IPS-18c (cell line): ENCODE results near the gene ZNF761.
"Not testable (repeated sequence)": the region's sequence is repeated elsewhere in the genome, so short reads cannot be mapped to it uniquely, and the experiment has no call there.

ENCODE experiments used
- H3K4me3 ChIP-seq: 2 replicates; pipeline ENCODE4 v1.7.0; 2013; ENCODE audit warnings: low read depth, mild to moderate bottlenecking, low read length, moderate library complexity; ENCODE audit not compliant: insufficient read depth
- H3K9me3 ChIP-seq: one replicate; pipeline ENCODE4 v1.6.1; 2013; ENCODE audit warnings: mild to moderate bottlenecking, low read length, moderate library complexity; ENCODE audit not compliant: control insufficient read depth, insufficient read depth

Gene ZNF761

DNA sequence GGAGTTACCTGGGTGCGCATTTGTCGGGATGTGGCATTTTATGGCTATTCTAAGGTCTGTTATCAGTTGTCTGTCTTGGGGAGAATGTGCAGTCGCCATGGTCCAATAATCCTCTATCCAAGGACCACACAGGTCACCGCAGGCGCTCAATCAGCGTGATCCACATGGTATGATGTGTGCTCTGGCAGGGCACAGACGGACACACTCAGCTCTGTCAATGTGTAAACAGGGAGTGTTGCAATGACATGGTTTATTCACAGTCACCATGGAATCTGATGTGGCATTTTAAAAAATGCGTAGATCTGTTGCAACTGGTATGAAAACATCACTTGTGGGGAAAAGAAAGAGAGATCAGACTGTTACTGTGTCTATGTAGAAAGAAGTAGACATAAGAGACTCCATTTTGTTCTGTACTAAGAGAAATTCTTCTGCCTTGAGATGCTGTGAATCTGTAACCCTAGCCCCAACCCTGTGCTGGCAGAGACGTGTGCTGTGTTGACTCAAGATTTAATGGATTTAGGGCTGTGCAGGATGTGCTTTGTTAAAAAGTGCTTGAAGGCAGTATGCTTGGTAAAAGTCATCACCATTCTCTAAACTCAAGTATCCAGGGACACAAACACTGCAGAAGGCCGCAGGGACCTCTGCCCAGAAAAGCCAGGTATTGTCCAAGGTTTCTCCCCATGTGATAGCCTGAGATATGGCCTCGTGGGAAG is 65.7 kb downstream of the ZNF761 start:
- H3K9me3 ChIP-seq, H3K4me3 ChIP-seq: not testable (repeated sequence)

DNA sequence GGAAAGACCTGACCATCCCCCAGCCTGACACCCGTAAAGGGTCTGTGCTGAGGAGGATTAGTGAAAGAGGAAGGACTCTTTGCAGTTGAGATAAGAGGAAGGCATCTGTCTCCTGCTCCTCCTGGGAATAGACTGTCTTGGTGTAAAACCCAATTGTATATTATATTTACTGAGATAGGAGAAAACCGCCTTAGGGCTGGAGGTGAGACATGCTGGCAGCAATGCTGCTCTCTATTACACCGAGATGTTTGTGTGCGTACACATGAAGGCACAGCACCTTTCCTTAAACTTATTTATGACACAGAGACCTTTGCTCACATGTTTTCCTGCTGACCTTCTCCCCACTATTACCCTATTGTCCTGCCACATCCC is 66.2 kb downstream of the ZNF761 start:
- not testable (repeated sequence) for H3K9me3 ChIP-seq, H3K4me3 ChIP-seq

DNA sequence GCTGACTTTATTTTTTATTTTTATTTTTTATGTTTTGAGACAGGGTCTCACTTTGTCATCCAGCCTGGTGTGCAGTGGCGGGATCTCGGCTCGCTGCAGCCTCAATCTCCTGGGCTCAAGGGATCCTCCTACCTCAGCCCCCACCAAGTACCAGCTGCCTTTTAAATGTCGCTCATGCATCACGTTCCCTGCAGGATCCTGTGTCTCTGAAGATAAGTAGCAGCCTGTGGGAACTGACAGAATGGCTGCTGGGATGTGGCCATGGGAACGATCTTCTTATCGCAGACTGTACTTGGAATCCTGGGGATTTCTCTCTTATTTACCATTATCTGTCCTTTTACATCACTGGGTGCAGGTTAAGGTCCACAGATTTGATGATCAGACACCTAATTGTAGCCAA is 71.4 kb downstream of the ZNF761 start:
- not testable (repeated sequence) for H3K9me3 ChIP-seq, H3K4me3 ChIP-seq

DNA sequence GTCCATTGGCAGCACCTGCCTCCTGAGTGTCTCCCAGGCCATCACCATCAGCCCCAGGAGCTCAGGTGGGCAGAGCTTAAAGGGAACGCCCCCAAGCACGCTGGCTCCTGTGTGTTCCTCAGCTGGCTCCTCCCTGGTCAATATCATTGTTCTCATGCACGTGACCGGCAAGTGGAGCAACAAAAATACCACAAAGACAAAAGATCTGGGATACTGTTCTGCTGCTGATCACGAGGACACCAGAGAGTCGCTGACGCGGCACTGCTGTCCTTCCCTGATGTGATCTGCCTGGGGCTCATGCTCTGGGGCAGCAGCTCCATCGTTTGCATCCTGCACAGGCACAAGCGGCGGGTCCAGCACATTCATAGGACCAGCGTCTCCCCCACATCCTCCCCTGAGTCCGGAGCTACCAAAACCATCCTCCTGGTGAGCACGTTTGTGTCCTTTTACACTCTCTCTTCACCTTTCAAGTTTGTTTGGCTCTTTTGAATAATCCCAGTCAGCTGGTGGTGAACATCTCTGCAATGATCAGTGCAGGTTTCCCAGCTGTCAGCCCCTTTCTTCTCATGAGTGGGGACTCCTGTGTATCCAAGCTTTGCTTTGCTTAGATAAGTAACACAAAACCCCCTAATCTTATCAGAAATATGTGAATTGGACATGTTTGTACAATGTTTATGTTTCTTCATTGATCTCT is 72.0 kb downstream of the ZNF761 start:
- H3K9me3 ChIP-seq, H3K4me3 ChIP-seq: not testable (repeated sequence)

DNA sequence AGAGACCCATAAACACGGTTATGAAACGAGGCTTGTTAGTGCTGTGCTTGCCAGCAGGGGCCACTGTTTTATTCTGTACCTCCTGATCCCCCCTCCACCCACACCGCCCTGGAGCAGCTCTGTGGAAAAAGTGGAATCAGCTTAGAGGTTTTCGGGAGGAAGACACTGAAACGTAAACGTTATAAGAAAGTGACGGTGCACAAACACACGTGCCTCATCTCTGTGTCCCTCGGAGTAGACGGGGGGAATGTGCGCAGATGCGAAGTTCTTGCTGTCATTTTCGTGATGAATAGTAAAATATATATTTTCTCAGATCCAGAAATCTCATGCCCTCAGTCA is 72.5 kb downstream of the ZNF761 start:
- H3K4me3 ChIP-seq, H3K9me3 ChIP-seq: not testable (repeated sequence)

DNA sequence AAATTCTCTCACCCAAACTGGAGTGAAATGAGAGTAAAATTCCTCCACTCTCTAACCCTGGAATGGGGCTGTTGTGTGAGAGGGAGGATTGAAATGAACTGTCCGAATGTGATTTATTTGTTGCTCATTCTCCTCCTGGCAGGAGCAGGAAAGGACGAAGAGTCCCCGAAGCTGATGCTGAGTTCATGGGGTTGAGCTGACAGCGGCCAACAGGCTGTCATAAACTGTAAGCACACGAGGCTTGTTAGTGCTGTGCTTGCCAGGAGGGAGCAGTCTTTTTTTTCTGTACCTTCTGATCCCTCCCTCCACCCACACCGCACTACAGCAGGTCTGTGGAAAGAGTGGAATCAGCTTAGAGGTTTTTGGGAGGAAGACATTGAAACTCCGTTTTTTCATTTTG is 73.1 kb downstream of the ZNF761 start:
- Histone ChIP-seq H3K9me3 (no peaks in the 10 kb centered on the region), H3K4me3 (no peak overlapping the region)

DNA sequence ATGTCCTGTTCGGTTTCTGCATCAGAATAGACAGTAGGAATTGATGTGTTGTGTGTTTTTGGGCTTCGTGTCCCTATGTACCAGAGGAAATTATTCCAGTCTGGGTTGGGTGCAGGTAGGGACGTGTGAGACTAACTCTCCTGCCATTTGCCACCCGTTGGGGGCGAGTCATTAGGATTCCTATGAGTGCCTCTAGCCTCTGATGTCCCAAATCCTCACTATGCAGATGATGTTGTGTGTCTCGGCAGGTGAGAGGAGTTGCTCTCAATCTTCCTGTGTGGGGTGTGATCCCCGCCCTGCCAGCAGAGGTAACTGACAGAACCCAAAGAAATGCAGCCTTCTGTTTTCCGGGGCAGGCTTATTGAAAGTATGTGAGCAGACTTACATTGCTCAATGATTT is 74.9 kb downstream of the ZNF761 start:
- no peak overlapping the region for H3K4me3 ChIP-seq
- no peaks in the 10 kb centered on the region for H3K9me3 ChIP-seq
